Breast epithelium (tissue), 3 donors: ENCODE data around the gene MAPKAPK2.

Source experiments
- POLR2A ChIP-seq: fragments of 450-650 bp; IDR thresholded peaks from one replicate; pipeline ENCODE4 v1.6.1; 2016; ENCODE audit warnings: antibody characterized with exemption, mild to moderate bottlenecking, moderate library complexity
- POLR2AphosphoS5 ChIP-seq, 3 donors: sonication (generic); formaldehyde crosslinking; IDR thresholded peaks; one replicate each; pipeline ENCODE4 v1.6.1; 2017; ENCODE audit warnings: antibody characterized with exemption in 3 of 3
- TF ChIP-seq, protein P1 (sequence below), 3 donors: fragments of 450-650 bp; IDR thresholded peaks; one replicate each; pipeline ENCODE4 v1.5.1; 2016 to 2017; ENCODE audit warnings: antibody characterized with exemption in 3 of 3, mild to moderate bottlenecking in 3 of 3, moderate library complexity in 3 of 3

- TF ChIP-seq, protein P1, sequence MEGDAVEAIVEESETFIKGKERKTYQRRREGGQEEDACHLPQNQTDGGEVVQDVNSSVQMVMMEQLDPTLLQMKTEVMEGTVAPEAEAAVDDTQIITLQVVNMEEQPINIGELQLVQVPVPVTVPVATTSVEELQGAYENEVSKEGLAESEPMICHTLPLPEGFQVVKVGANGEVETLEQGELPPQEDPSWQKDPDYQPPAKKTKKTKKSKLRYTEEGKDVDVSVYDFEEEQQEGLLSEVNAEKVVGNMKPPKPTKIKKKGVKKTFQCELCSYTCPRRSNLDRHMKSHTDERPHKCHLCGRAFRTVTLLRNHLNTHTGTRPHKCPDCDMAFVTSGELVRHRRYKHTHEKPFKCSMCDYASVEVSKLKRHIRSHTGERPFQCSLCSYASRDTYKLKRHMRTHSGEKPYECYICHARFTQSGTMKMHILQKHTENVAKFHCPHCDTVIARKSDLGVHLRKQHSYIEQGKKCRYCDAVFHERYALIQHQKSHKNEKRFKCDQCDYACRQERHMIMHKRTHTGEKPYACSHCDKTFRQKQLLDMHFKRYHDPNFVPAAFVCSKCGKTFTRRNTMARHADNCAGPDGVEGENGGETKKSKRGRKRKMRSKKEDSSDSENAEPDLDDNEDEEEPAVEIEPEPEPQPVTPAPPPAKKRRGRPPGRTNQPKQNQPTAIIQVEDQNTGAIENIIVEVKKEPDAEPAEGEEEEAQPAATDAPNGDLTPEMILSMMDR (IDR thresholded peaks at IDR 0.05), result no peak
- no peak for TF ChIP-seq POLR2AphosphoS5 (IDR thresholded peaks at IDR 0.05)
- no peak for TF ChIP-seq POLR2A
Observed at GRCh38 chr1:206715120-206715519, 30.4 kb downstream of the MAPKAPK2 start.
